ENCODE results near the gene FOXO6. TPM values are rescaled to one million over a fixed set of nuclear protein-coding genes. Genes with fewer than 3 reads are reported as not detected.

FOXO6 gene
- total RNA-seq, 1 experiment from 2014 or later, result 0.80 TPM

- DNase-seq (ENCODE audit: low read depth), result no peak
Measured at GRCh38 chr1:41365772-41366454, 4.7 kb downstream of the FOXO6 start.

GRCh38 chr1:41366455-41367287 lies 5.4 kb downstream of the FOXO6 start:
- DNase-seq (ENCODE audit: low read depth), result no peak

DNA sequence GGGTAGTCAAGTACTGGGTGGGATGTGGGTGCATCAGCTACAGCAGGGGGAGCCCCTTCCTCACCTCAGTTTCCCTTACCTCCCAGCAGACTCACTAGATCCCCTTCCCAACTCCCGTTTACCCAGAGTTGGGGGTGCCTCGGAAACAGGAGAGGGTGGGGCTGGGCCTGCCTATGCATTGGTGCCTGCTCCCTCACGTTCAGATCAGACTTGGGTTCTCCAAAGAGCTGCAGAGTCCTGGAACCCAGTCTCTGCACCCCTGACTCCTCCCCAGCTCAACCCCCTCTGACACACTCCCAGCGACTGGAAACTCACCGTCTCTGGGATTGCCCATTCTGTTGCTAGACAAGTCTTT lies 6.0 kb downstream of the FOXO6 start:
- DNase-seq (ENCODE audit: low read depth), result no peak

GRCh38 chr1:41368366-41368765 lies 7.1 kb downstream of the FOXO6 start:
- DNase-seq (ENCODE audit: low read depth), result no peak

- no peak for DNase-seq (ENCODE audit: low read depth)
Measured at GRCh38 chr1:41368801-41369200, 7.6 kb downstream of the FOXO6 start.

DNA sequence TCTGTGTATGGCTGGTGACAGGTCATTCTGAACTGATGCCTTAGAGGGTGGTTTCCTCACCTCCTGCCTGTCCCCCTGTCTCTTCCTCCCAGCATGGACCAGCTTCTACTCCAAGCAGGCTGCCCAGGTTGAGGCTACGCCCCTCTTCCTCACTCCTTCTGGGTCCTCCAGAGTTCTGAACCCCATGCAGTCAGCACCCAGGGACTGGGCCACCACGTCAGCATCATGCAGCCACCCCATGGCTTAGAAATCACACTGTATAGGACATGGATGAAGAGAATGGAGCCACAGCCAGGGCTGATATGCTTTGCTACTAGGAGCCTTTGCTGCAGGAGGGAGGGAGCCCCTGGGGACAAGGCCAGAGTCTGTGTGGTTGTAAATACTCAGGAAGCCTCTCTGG lies 8.3 kb downstream of the FOXO6 start:
- no peak for DNase-seq (ENCODE audit: low read depth)

GRCh38 chr1:41370225-41370624 lies 9.0 kb downstream of the FOXO6 start:
- no peak for DNase-seq (ENCODE audit: low read depth)

GRCh38 chr1:41370756-41371420 lies 9.7 kb downstream of the FOXO6 start:
- no peak for DNase-seq (ENCODE audit: low read depth)

- DNase-seq (ENCODE audit: low read depth), result no peak
Measured at GRCh38 chr1:41371630-41372599, 10.7 kb downstream of the FOXO6 start.

DNA sequence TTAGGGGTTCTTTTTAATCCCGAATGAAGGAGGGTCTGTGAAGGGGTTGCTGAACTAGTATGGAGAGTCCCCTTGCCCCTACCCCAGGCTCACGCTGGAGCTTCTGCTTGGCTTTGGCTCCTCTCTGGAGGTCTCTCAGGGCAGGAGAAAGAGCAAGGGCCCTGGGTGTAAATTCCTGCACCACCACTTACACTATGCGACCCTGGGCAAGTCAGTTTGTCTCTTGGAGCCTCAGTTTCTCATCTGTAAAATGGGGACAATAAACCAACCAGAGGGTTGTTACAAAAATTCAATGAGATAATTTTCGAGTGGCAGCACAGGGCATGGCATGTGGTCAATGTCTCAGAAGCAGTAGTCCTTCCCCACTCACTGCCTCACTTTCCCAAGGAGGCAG lies 11.4 kb downstream of the FOXO6 start:
- DNase-seq (ENCODE audit: low read depth), result no peak

DNA sequence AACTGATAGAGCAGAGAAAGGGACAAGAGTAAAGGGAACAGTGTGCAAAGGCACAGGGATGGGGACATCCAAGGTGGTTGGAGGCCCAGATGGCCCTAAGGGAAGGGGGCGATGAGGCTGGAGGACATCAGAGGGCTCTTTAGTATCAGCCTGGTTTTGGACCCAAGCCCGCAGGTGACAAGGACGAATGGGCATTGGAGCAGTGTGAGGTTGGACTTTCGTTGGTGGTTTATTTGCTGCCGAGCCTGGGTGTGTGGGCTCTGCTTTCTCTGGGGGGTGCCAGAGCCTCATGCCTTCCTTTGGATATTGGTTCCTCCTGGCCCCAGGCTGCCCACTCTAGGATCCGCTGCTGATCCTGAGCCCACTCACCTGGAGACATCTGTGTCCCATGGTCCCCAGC lies 12.1 kb downstream of the FOXO6 start:
- no peak for DNase-seq (ENCODE audit: low read depth)

DNA sequence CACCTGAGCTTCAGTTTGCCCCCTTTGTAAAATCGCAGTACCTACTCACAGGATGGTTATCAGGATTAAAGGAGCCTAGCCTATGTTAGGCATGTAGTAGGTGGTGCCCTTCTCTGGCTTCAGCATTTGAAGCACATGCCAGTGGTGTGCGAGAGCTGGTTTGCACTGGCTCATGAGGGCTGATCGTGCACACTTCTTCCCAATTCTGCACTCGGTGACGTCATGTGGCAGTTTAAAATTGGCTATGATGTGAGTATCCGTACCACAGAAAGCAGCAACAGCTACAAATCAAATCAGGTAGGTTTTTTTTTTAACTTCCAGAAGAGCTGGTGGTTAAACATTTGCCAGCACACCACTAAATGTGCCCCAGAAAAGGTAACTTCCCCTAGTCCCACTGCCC lies 13.5 kb downstream of the FOXO6 start:
- DNase-seq (ENCODE audit: low read depth), result no peak

DNA sequence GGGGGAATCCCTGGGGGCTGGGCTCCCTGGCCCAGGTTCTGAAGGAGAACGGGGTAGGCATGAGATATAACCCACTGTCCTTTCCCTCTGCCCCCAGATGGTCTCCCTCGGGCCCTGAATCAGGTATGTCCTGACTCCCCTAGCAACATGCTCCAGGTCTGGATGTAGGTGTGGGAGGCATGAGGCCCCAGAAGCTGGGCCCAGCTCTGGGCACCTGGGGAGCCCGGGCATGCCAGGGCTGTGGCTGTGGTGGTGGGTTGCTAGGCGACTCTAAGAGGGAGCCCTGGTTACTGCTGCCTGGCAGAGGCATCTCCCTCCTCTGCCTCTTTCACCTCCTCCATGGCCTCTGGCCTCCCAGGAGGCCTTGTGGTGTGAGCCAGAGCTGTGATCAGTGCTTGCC lies 16.2 kb downstream of the FOXO6 start:
- no peak for DNase-seq (ENCODE audit: low read depth)

DNA sequence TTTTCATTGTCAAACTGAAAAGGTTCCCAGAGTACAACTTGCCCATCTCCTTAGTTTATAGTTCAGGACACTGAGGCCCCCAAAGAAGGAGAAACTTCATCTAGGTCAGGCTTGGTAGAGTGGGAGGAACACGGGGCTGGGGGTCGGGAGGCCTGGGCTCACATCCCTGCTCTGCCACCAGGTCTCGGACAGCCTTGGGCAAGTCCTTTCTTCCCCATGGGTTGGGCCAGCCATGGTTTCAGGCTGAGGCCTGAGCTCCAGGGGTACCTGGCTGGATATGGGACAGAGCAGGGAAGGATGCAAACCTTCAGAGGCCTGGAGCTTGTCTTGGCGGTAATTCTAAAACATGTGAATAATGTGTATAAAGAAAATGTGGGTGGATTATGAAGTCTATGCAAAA lies 17.0 kb downstream of the FOXO6 start:
- no peak for DNase-seq (ENCODE audit: low read depth)

GRCh38 chr1:41378999-41379737 lies 17.9 kb downstream of the FOXO6 start:
- no peak for DNase-seq (ENCODE audit: low read depth)

DNA sequence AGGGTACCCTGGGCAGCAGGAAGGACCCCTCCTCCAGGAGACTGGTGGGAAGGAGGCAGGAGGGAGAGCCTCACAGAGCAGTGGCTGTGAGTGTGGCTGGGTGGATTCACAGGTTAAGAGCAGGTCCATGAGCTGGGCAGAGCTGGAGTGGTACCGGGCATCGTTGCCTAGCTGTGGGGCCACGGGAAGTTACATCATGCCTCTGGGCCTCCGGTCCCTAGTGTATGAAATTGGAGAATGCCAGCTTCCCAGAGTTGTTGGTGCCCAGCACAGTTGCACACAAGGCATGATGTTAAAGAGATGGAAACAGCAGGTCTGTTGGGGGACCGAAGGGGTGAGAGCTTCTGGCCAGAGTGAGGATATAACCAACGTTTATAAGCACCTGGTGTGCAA lies 18.5 kb downstream of the FOXO6 start:
- DNase-seq (ENCODE audit: low read depth), result no peak

- DNase-seq (ENCODE audit: low read depth), result no peak
Measured at GRCh38 chr1:41380195-41380594, 19.0 kb downstream of the FOXO6 start.

GRCh38 chr1:41380979-41381691 lies 19.9 kb downstream of the FOXO6 start:
- DNase-seq (ENCODE audit: low read depth), result peak; percentile 60

DNA sequence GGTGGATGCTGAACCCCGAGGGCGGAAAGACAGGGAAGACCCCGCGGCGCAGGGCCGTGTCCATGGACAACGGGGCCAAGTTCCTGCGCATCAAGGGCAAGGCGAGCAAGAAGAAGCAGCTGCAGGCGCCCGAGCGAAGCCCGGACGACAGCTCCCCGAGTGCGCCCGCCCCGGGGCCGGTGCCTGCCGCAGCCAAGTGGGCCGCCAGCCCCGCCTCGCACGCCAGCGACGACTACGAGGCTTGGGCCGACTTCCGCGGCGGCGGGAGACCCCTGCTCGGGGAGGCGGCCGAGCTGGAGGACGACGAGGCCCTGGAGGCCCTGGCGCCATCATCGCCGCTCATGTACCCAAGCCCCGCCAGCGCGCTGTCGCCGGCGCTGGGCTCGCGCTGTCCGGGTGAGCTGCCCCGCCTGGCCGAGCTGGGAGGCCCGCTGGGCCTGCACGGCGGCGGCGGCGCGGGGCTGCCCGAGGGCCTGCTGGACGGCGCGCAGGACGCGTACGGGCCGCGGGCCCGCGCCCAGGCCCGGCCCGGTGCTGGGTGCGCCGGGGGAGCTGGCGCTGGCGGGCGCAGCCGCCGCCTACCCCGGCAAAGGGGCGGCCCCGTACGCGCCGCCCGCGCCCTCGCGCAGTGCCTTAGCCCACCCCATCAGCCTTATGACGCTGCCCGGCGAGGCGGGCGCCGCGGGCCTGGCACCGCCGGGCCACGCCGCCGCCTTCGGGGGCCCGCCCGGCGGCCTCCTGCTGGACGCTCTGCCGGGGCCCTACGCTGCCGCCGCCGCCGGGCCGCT lies 20.7 kb downstream of the FOXO6 start:
- DNase-seq (ENCODE audit: low read depth), result peak; percentile 74

Measured in Daoy (cell line).